ENCODE results near the gene BCAS1. TPM values are rescaled to one million over a fixed set of nuclear protein-coding genes. Genes with fewer than 3 reads are reported as not detected.

Gene BCAS1
- total and polyA plus RNA-seq, 10 of the 15 experiments (the other 5 are each of a cell fraction or from before 2014, with no cell fraction given): 0.21 to 1.4 (median 0.55) TPM

DNA sequence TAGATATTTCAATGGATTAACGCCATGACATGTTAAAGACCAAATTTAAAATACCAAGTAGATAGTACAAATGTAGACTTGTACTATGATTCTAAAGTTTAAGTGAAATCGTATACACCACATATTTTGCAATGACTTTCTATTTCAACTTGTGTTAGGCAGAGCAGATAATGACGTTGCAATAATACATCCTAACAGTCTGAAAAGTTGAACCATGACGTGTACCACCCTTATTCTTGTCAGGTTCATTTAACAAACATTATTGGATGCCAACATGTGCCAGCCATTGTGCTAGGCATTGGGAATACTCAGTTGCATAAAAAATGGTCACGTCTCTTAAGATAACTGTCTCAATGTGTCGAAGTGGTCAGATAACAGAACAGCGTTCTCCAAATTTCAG, 50.0 kb downstream of the BCAS1 start (continued):
- TF ChIP-seq STAT3 (IDR thresholded peaks at IDR 0.05; ENCODE audit: low read depth, low read length) (no peak), RFX5 (IDR thresholded peaks at IDR 0.05; ENCODE audit: low read depth, low read length) (no peak)
- TF ChIP-seq, protein P1, sequence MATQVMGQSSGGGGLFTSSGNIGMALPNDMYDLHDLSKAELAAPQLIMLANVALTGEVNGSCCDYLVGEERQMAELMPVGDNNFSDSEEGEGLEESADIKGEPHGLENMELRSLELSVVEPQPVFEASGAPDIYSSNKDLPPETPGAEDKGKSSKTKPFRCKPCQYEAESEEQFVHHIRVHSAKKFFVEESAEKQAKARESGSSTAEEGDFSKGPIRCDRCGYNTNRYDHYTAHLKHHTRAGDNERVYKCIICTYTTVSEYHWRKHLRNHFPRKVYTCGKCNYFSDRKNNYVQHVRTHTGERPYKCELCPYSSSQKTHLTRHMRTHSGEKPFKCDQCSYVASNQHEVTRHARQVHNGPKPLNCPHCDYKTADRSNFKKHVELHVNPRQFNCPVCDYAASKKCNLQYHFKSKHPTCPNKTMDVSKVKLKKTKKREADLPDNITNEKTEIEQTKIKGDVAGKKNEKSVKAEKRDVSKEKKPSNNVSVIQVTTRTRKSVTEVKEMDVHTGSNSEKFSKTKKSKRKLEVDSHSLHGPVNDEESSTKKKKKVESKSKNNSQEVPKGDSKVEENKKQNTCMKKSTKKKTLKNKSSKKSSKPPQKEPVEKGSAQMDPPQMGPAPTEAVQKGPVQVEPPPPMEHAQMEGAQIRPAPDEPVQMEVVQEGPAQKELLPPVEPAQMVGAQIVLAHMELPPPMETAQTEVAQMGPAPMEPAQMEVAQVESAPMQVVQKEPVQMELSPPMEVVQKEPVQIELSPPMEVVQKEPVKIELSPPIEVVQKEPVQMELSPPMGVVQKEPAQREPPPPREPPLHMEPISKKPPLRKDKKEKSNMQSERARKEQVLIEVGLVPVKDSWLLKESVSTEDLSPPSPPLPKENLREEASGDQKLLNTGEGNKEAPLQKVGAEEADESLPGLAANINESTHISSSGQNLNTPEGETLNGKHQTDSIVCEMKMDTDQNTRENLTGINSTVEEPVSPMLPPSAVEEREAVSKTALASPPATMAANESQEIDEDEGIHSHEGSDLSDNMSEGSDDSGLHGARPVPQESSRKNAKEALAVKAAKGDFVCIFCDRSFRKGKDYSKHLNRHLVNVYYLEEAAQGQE (IDR thresholded peaks at IDR 0.05; ENCODE audit: low read depth, low read length): no peak

DNA sequence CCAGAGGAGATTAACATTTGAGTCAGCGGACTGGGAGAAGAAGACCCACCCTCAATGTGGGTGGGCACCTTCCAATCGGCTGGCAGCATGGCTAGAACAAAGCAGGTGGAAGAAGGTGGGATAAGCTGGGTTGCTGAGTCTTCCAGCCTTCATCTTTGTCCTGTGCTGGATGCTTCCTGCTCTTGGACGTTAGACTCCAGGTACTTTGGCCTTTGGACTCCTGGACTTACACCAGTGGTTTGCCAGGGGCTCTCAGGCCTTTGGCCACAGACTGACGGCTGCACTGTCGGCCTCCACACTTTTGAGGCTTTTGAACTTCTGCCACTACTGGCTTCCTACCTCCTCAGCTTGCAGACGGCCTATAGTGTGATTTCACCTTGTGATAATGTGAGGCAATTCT, 50.8 kb downstream of the BCAS1 start:
- 93% methylated on average over 6 of the region's 6 CpGs for WGBS (ENCODE audit: insufficient coverage, insufficient replicate concordance, low lambda C conversion rate, missing lambda C conversion rate)
- RAD21 ChIA-PET (ENCODE audit: unreplicated experiment): no interaction called here
- CTCF ChIA-PET: interaction anchor here (1.1 to 1.6 kb wide), 2 partner anchors 44 to 79 kb away, joined by 3 to 7 read pairs; no protein-coding TSS in a partner anchor
- no peak overlapping the region for H3K9ac ChIP-seq (ENCODE audit: control insufficient read depth, insufficient read depth, low read length)
- H4K20me1 ChIP-seq (ENCODE audit: control insufficient read depth, insufficient read depth): no peaks in the 10 kb centered on the region
- H2AFZ ChIP-seq (ENCODE audit: control insufficient read depth, low read depth, low read length): no peak overlapping the region
- FAIRE-seq (no peak), ATAC-seq (no peak), DNase-seq (ENCODE audit: low read depth, low spot score) (no peak)
- no TSS peak for BruUV-seq (replicated peaks)
- TF ChIP-seq SMC3 (IDR thresholded peaks at IDR 0.05; ENCODE audit: borderline replicate concordance, low read length): no peak
- in situ Hi-C loops (cut with MboI): no loop called here
- no peak overlapping the region for H3K4me3 ChIP-seq
- no peak overlapping the region for H3K4me2 ChIP-seq (ENCODE audit: control insufficient read depth, insufficient read depth)
- intact Hi-C loops (cut with micrococcal nuclease; ENCODE audit: unreplicated experiment): loop anchor here (5.0 kb wide), 2 partner anchors 43 to 62 kb away; no protein-coding TSS in a partner anchor
- H3K4me1 ChIP-seq (ENCODE audit: control insufficient read depth, insufficient read depth, low read length): peaks cover 30% of the 10 kb centered on the region
- no peaks in the 10 kb centered on the region for H3K79me2 ChIP-seq (ENCODE audit: control insufficient read depth, insufficient read depth, low read length)
- SMC1A ChIA-PET (ENCODE audit: uncharacterized antibody, unreplicated experiment): interaction anchor here (1.1 to 2.0 kb wide), 2 partner anchors 37 to 44 kb away, joined by 3 to 9 read pairs; no protein-coding TSS in a partner anchor
- H3K27ac ChIP-seq (ENCODE audit: control insufficient read depth, insufficient read depth): no peak overlapping the region
- no peaks in the 10 kb centered on the region for H3K27me3 ChIP-seq (replicated peaks in 1 of 2; ENCODE audit: control insufficient read depth in 2 of 2, insufficient read depth in 2 of 2, low read length in 1 of 2)
- POLR2A ChIA-PET: no interaction called here
- H3K9me3 ChIP-seq (replicated peaks; ENCODE audit: control insufficient read depth, insufficient read depth, low read length): no peaks in the 10 kb centered on the region; the same call in 2 of the 3 replicates
- no peaks in the 10 kb centered on the region for H3K36me3 ChIP-seq (ENCODE audit: control insufficient read depth in 2 of 2, insufficient read depth in 2 of 2, low read length in 1 of 2)
